Activated CD4-positive, alpha-beta T cell treated with anti-CD3 and anti-CD28 coated beads for 36 hours (primary cell): ENCODE results near the gene BANP. TPM values are rescaled to one million over a fixed set of nuclear protein-coding genes. Genes with fewer than 3 reads are reported as not detected.
"Not testable (repeated sequence)": the region's sequence is repeated elsewhere in the genome, so short reads cannot be mapped to it uniquely, and the experiment has no call there.

Source experiments
- ATAC-seq: fragments of 200-7000 bp; cut with Tn5 transposase; one replicate; pipeline ENCODE4 v1.10.0; 2021; ENCODE audit warnings: mild to moderate bottlenecking, moderate library complexity
- CTCF ChIA-PET: fragments of 350-600 bp; sonication (Branson Sonifier 250); formaldehyde crosslinking; loops from one replicate; lab custom pipeline; 2021; ENCODE audit warnings: antibody characterized with exemption; lab: Charles Lee
- POLR2A ChIA-PET: fragments of 350-600 bp; sonication (Branson Sonifier 250); formaldehyde crosslinking; loops from one replicate; lab custom pipeline; 2021; ENCODE audit warnings: antibody characterized with exemption, inconsistent platforms; lab: Charles Lee
- DNase-seq: peaks from one replicate; pipeline ENCODE4 v3.0.0-alpha.2; 2020
- H3K27ac Mint-ChIP-seq: one replicate; pipeline ENCODE4 v1.8.0; 2021; ENCODE audit warnings: mixed read lengths
- H3K27me3 Mint-ChIP-seq: one replicate; pipeline ENCODE4 v1.8.0; 2021; ENCODE audit warnings: mixed read lengths
- H3K36me3 Mint-ChIP-seq: one replicate; pipeline ENCODE4 v1.8.0; 2021; ENCODE audit warnings: low read depth, mixed read lengths
- H3K4me1 Mint-ChIP-seq: one replicate; pipeline ENCODE4 v1.8.0; 2021; ENCODE audit warnings: mixed read lengths
- H3K4me3 Mint-ChIP-seq: one replicate; pipeline ENCODE4 v1.8.0; 2021; ENCODE audit warnings: mild to moderate bottlenecking, moderate library complexity, mixed read lengths
- H3K9me3 Mint-ChIP-seq: one replicate; pipeline ENCODE4 v1.8.0; 2021; ENCODE audit warnings: low read depth, mixed read lengths
- intact Hi-C, 2 experiments: fragments of 100-400 bp; cut with DNase I in 1 of 2; cut with micrococcal nuclease in 1 of 2; formaldehyde crosslinking; loops; one replicate each; pipeline versions ENCODE4 v1.14.2 to v1.15.1; 2022 to 2024; cut with DNase I, micrococcal nuclease
- total RNA-seq, 2 experiments: library from RNA; stranded (reverse); gene quantifications; one replicate each; pipeline ENCODE4 v1.2.3, GENCODE V29; 2021

BANP gene
- total RNA-seq, 2 experiments from 2014 or later: 35.2 to 36.1 TPM

DNA sequence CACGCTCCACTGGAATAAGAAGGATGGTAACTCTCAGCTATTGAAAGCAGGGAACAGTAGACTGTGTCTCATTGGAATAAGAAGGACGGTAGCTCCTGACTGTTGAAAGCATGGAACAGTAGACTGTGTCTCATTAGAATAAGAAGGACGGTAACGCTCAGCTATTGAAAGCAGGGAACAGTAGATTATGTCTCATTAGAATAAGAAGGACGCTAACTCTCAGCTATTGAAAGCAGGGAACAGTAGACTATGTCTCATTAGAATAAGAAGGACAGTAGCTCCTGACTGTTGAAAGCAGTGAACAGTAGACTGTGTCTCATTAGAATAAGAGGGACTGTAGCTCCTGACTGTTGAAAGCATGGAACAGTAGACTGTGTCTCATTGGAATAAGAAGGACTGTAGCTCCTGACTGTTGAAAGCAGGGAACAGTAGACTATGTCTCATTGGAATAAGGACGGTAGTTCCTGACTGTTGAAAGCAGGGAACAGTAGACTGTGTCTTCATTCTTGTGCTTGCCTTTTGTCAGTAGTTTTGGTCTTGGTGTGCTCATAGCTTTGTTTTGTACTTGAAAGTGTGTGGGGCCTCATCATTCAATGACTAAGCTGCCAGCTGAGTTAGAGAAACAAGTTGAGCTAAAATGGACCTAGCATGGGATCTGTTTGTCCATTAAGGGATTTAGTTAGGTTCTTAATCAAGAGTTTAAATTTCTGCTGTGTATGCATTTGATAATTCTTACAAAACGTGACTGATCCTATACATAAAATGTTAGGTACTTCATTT lies 58.5 kb downstream of the BANP start:
- CTCF ChIA-PET: interaction anchor here (0.7 kb wide), 1 partner anchor 574 kb away, joined by 3 read pairs; no protein-coding TSS in a partner anchor
- intact Hi-C loops: no loop called here
- Mint-ChIP-seq H3K4me1 (peaks cover 6% of the 10 kb centered on the region), H3K27me3 (no peaks in the 10 kb centered on the region), H3K27ac (no peak overlapping the region), H3K9me3 (no peaks in the 10 kb centered on the region), H3K4me3 (no peak overlapping the region), H3K36me3 (peaks cover 25% of the 10 kb centered on the region)
- DNase-seq: peak; percentile 0
- POLR2A ChIA-PET: no interaction called here
- peak; percentile 26 for ATAC-seq

DNA sequence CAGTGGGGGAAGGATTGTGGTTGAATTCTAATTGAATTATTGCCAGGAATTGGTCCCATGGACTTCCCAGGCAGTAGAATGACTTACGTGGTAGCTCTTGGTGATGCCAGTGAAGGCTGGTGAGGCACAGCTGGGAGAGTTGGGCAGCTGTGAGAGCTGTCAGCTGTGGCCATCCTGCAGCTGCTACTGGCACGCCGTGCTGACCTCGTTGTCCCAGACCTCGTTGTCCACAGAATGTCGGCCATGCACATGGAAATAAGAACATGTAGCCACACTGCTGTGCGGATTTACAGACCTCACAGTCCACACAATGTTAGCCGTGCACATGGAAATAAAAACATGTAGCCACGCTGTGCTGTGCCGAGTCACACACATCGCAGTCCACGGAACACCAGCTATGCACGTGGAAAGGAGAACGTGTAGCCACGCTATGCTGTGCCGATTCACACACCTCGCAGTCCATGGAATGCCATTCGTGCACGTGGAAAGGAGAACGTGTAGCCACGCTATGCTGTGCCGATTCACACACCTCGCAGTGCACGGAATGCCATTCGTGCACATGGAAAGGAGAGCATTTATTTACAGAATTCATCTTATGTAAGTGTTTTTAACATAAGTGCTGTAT lies 59.2 kb downstream of the BANP start:
- no peak overlapping the region for H3K27ac Mint-ChIP-seq
- ChIA-PET CTCF (no interaction called here), POLR2A (no interaction called here)

DNA sequence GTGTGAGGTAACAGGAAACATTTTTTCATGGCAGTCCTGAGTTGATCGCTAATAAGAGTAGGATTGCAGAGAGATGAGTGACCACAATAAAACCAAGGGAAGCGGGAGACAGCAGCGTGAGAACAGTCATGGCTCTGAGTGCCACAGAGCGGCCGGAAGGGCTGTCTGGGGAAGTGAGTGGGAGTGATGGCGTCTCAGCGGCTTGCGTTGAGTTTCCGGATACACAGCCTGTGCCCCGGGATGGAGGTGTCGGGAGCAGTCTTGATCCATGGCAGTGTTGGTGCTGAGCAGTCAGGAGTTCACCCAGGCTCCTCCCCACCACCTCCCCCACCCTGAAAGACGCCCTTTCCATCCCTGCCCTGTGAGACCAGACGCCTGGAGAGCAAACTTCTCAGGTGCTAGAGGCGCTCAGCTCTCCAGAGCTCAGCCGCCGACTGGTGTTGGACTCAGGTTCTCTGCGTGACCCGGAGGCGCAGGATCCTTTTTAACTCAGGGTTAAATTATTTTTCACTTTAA lies 59.8 kb downstream of the BANP start:
- intact Hi-C loops: no loop called here
- peak; percentile 2 for DNase-seq

More for the DNA sequence above, 59.2 kb downstream of the BANP start:
- DNase-seq: peak; percentile 0
- intact Hi-C loops: no loop called here
- no peak overlapping the region for H3K4me3 Mint-ChIP-seq
- no peak for ATAC-seq
- peaks cover 6% of the 10 kb centered on the region for H3K4me1 Mint-ChIP-seq
- H3K36me3 Mint-ChIP-seq: peaks cover 25% of the 10 kb centered on the region
- H3K9me3 Mint-ChIP-seq: no peaks in the 10 kb centered on the region
- H3K27me3 Mint-ChIP-seq: no peaks in the 10 kb centered on the region

DNA sequence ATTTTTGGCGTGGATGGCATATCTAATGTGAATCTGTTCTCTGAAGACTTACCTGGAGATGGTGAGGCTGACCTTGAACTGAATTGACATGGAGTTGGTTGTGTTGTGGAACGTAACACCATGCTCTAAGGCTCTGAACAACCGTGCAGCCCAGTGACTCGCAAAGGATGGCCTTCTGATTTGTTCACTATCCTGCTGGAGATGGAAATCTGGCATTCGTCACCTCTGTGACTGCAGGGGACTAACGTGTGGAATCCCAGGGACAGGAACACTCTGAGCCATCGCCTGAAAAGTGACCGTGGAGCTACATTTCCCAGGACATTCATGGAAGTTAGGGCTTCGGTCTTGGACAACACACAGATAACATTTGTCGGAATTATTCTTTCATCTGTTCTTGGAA lies 61.1 kb downstream of the BANP start:
- DNase-seq (peak; percentile 1), ATAC-seq (no peak)
- Mint-ChIP-seq H3K36me3 (peaks cover 17% of the 10 kb centered on the region), H3K27ac (no peak overlapping the region), H3K9me3 (no peaks in the 10 kb centered on the region), H3K4me1 (peaks cover 6% of the 10 kb centered on the region), H3K4me3 (no peak overlapping the region), H3K27me3 (no peaks in the 10 kb centered on the region)
- POLR2A ChIA-PET: no interaction called here
- CTCF ChIA-PET: no interaction called here
- intact Hi-C loops: no loop called here

More for the DNA sequence above, 59.8 kb downstream of the BANP start:
- peaks cover 6% of the 10 kb centered on the region for H3K4me1 Mint-ChIP-seq
- ATAC-seq: no peak
- CTCF ChIA-PET: no interaction called here
- peaks cover 22% of the 10 kb centered on the region for H3K36me3 Mint-ChIP-seq
- POLR2A ChIA-PET: no interaction called here
- H3K27me3 Mint-ChIP-seq: no peaks in the 10 kb centered on the region
- no peaks in the 10 kb centered on the region for H3K9me3 Mint-ChIP-seq
- no peak overlapping the region for H3K27ac Mint-ChIP-seq
- H3K4me3 Mint-ChIP-seq: no peak overlapping the region

DNA sequence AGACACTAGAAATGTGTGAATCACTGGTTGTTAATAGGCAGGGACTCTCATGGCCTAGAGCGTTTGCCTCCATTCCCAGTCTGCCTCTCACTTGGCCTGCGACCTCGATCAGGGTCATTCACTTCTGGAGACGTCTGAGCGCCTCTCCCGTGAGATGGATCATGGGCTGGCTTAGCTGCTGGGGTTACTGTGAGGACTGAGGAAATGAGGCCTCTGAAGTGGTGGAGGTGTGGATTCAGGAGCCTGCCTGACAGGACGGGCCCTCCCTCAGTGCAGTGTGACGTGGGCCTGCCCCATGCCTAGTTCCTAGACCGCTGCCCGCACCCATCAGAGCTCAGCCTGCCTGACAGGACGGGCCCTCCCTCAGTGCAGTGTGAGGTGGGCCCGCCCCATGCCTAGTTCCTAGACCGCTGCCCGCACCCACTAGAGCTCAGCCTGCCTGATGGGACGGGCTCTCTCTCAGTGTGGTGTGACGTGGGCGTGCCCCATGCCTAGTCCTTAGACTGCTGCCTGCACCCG lies 61.9 kb downstream of the BANP start:
- no peak overlapping the region for H3K27ac Mint-ChIP-seq
- peaks cover 16% of the 10 kb centered on the region for H3K36me3 Mint-ChIP-seq
- peak; percentile 3 for DNase-seq
- ChIA-PET POLR2A (no interaction called here), CTCF (no interaction called here)
- intact Hi-C loops: no loop called here
- no peak for ATAC-seq
- no peak overlapping the region for H3K4me3 Mint-ChIP-seq
- no peaks in the 10 kb centered on the region for H3K27me3 Mint-ChIP-seq
- no peaks in the 10 kb centered on the region for H3K9me3 Mint-ChIP-seq
- peaks cover 6% of the 10 kb centered on the region for H3K4me1 Mint-ChIP-seq

DNA sequence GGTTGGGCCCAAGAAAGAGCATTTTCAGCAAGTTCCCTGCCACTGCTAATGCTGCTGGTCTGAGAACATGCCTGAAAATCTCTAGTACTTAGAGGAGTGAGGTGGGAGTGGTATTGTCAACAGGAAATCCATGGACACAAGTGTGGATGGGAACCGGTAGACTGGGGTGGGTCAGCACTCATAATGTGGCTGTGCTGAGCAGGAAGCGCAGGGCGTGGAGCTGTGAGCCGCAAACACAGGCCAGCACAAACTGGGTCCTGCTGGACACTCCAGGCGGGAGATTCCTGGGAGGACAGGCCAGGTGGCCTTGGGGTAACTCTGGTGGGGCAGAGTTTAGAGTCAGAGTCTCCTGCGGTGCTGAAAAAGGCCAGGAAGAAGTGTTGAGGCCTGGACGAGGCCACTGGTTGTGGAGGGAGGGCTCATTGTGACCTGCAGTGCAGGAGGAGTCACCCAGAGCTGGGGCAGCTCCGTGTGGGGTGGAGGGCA lies 62.6 kb downstream of the BANP start:
- intact Hi-C loops: no loop called here
- Mint-ChIP-seq H3K27ac (no peak overlapping the region), H3K27me3 (no peaks in the 10 kb centered on the region), H3K4me3 (no peak overlapping the region), H3K36me3 (peaks cover 16% of the 10 kb centered on the region), H3K4me1 (peaks cover 6% of the 10 kb centered on the region), H3K9me3 (no peaks in the 10 kb centered on the region)
- POLR2A ChIA-PET: no interaction called here
- no peak for ATAC-seq
- DNase-seq: no peak
- CTCF ChIA-PET: no interaction called here

DNA sequence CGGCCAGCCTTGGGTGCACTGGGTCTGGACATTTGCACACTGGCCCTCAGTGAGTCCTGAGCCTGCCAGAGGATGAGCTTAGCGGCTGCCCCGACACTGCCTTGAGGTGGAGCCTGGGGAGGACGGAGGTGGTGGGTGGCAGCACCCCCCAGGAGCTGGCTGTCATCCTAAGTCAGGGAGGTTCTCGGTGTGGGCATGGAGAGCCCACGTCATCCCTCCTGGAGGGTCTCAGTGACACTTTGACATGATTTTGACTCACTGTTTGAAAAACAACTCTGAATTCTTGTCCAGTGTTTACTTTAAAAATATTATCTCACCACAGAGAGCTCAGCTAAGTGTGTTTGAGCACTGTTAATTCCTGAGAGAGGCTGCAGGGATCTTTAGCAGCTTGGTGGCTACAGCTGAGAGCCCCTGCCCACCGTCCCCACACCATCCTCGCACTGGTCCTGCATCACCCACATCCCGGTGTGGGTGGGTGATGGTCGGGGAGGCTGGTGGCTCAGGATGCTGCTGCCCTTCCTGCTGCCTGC lies 63.1 kb downstream of the BANP start:
- CTCF ChIA-PET: no interaction called here
- H3K4me3 Mint-ChIP-seq: no peak overlapping the region
- H3K36me3 Mint-ChIP-seq: peaks cover 15% of the 10 kb centered on the region

DNA sequence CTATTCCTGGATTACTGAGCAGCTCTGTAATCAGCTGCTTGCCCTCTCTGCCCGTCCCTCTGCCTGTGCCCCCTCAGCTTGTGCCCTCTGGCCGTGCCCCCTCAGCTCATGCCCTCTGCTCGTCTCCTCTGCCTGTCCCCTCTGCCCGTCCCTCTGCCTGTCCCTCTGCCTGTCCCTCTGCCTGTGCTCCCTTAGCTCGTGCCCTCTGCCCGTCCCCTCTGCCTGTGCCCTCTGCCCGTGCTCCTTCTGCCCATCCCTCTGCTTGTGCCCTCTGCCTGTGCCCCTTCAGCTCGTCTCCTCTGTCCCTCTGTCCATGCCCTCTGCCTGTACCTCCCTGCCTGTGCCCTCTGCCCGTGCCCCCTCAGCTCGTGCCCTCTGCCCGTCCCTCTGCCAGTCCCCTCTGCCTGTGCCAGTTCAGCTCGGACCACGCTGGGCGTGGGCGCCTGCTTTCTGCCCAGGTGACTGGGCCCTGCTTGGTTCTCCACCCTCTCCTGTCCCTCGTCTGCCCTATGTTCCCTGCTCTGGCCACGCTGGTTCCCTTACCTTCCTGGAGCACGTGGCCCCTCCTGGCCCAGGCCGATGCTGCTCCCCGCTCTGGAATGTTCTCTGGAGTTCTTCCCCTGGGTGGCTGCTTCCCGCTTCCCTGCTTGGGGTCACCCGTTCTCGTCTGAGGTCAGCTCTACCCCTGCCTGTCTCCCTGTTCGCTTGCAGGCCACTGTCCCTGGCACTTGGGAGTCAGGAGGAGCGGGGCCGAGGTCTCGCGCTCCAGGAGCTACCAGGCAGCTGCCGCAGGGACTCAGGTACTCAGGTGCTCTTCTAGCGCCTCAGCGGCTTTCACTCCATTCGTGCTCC lies 63.9 kb downstream of the BANP start:
- H3K27ac Mint-ChIP-seq: no peak overlapping the region
- H3K4me3 Mint-ChIP-seq: no peak overlapping the region
- peaks cover 13% of the 10 kb centered on the region for H3K36me3 Mint-ChIP-seq
- no peaks in the 10 kb centered on the region for H3K4me1 Mint-ChIP-seq
- peak; percentile 3 for DNase-seq
- no peaks in the 10 kb centered on the region for H3K9me3 Mint-ChIP-seq
- ChIA-PET POLR2A (no interaction called here), CTCF (no interaction called here)
- intact Hi-C loops: no loop called here
- H3K27me3 Mint-ChIP-seq: no peaks in the 10 kb centered on the region
- no peak for ATAC-seq

More for the DNA sequence above, 63.1 kb downstream of the BANP start:
- Mint-ChIP-seq H3K27ac (no peak overlapping the region), H3K27me3 (no peaks in the 10 kb centered on the region), H3K9me3 (no peaks in the 10 kb centered on the region), H3K4me1 (peaks cover 6% of the 10 kb centered on the region)
- no peak for ATAC-seq
- POLR2A ChIA-PET: no interaction called here
- DNase-seq: peak; percentile 2
- intact Hi-C loops: no loop called here

DNA sequence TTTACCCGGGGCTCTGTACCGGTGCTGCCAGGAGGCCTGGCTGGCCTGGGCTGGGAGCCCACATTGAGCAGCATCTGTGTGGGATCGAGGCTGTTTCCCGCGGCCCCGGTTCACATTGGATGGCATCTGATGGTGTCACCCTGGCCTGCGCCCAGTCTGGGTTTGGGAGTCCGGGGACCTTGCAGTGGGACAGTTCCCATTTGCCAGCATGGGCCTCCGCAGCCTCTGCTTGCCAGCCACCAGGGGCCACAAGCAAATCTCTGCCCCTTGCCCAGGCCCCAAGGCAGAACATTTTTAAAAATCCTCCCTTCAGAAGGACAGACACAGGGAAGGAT lies 64.5 kb downstream of the BANP start:
- H3K36me3 Mint-ChIP-seq: peaks cover 10% of the 10 kb centered on the region
- no peaks in the 10 kb centered on the region for H3K9me3 Mint-ChIP-seq
- intact Hi-C loops: no loop called here
- no peak overlapping the region for H3K27ac Mint-ChIP-seq
- H3K4me3 Mint-ChIP-seq: no peak overlapping the region
- DNase-seq (no peak), ATAC-seq (no peak)
- no peaks in the 10 kb centered on the region for H3K4me1 Mint-ChIP-seq
- ChIA-PET POLR2A (no interaction called here), CTCF (no interaction called here)
- H3K27me3 Mint-ChIP-seq: no peaks in the 10 kb centered on the region

DNA sequence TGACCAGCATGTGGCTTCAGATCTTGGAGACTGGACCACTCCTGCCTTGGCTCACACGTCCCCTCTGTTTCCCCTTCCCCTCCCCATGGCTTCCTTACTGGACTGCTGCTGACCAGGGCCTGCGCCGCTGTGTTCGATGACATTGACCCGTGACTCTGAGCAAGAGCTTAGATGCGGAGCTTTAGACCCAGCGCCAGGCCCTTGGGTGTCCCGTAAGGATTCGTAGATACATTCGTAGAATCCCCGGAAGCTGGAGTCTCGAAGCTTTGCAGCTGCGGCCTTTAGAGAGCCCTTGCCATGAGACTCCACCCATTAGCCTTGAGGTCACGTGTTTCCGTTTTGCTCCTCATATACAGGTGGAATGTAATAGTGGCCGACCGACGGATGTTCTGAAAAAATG lies 65.2 kb downstream of the BANP start:
- DNase-seq, H3K4me3 Mint-ChIP-seq, ATAC-seq, H3K4me1 Mint-ChIP-seq, H3K27ac Mint-ChIP-seq, intact Hi-C loops, H3K27me3 Mint-ChIP-seq, CTCF ChIA-PET, POLR2A ChIA-PET, H3K36me3 Mint-ChIP-seq, H3K9me3 Mint-ChIP-seq: not testable (repeated sequence)

DNA sequence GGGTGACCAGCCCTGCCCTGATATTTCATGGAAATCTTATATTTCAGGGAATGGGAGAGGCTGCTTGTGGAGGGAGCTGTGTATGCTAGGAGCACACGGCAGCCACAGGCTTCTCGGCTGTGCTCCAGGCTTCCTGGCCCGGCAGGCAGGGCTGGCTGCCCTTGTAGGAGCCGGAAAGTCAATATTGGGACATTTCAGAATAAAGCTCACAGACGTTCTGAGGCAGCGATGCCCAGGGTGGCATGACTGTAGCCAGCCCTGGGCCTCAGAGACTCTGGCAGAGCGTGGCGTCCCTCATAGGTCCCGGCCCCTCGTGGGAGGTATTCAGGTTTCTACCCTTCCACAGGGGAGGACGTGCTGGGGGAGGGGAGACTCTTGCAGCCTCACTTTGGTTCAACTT lies 65.7 kb downstream of the BANP start:
- CTCF ChIA-PET: no interaction called here
- Mint-ChIP-seq H3K27ac (no peak overlapping the region), H3K4me3 (no peak overlapping the region), H3K27me3 (no peaks in the 10 kb centered on the region), H3K36me3 (peaks cover 9% of the 10 kb centered on the region), H3K4me1 (no peaks in the 10 kb centered on the region), H3K9me3 (no peaks in the 10 kb centered on the region)
- POLR2A ChIA-PET: no interaction called here
- no peak for DNase-seq
- intact Hi-C loops: no loop called here
- no peak for ATAC-seq
